MM.1S (cell line): ENCODE results near the gene FOXP1.

ENCODE experiments used
- DNase-seq: peaks from one replicate; pipeline ENCODE4 v3.0.0-alpha.2; 2015
- H2AFZ ChIP-seq: fragments of 300-600 bp; sonication (generic); 2 replicates; pipeline ENCODE4 v1.6.0; 2016; ENCODE audit warnings: antibody characterized with exemption, low read length
- H3F3A ChIP-seq: fragments of 300-600 bp; sonication (generic); 2 replicates; pipeline ENCODE4 v1.6.1; 2016; ENCODE audit warnings: mild to moderate bottlenecking, antibody characterized with exemption, low read length, moderate library complexity, mixed read lengths; ENCODE audit not compliant: insufficient read depth
- H3K27ac ChIP-seq: fragments of 300-600 bp; sonication (generic); 2 replicates; pipeline ENCODE4 v1.5.1; 2016; ENCODE audit warnings: mild to moderate bottlenecking, low read length
- H3K27me3 ChIP-seq: fragments of 300-600 bp; sonication (generic); replicated peaks from 2 replicates; pipeline ENCODE4 v1.6.0; 2016; ENCODE audit warnings: low read length; ENCODE audit not compliant: insufficient read depth
- H3K36me3 ChIP-seq: fragments of 300-600 bp; sonication (generic); replicated peaks from 2 replicates; pipeline ENCODE4 v1.6.1; 2016; ENCODE audit warnings: mild to moderate bottlenecking, low read length, mixed read lengths; ENCODE audit not compliant: insufficient read depth
- H3K4me1 ChIP-seq: fragments of 300-600 bp; sonication (generic); 2 replicates; pipeline ENCODE4 v1.6.1; 2016; ENCODE audit warnings: low read length, mixed read lengths
- H3K4me2 ChIP-seq: fragments of 300-600 bp; sonication (generic); 2 replicates; pipeline ENCODE4 v1.6.0; 2016; ENCODE audit warnings: low read depth, low read length
- H3K4me3 ChIP-seq: fragments of 300-600 bp; sonication (generic); 2 replicates; pipeline ENCODE4 v1.5.1; 2016; ENCODE audit warnings: low read length, mixed read lengths
- H3K79me2 ChIP-seq: fragments of 300-600 bp; sonication (generic); 2 replicates; pipeline ENCODE4 v1.6.1; 2016; ENCODE audit warnings: mixed run types, low read length, mixed read lengths
- H3K9ac ChIP-seq: fragments of 300-600 bp; sonication (generic); 2 replicates; pipeline ENCODE4 v1.6.1; 2016; ENCODE audit warnings: low read length, mixed read lengths
- H3K9me2 ChIP-seq: fragments of 300-600 bp; sonication (generic); replicated peaks from 2 replicates; pipeline ENCODE4 v1.6.1; 2016; ENCODE audit warnings: mild to moderate bottlenecking, low read length, mixed read lengths; ENCODE audit not compliant: insufficient read depth
- H3K9me3 ChIP-seq: fragments of 300-600 bp; sonication (generic); replicated peaks from 2 replicates; pipeline ENCODE4 v1.6.1; 2016; ENCODE audit warnings: mild to moderate bottlenecking, low read length, mixed read lengths; ENCODE audit not compliant: insufficient read depth
- H4K20me1 ChIP-seq: fragments of 300-600 bp; sonication (generic); 2 replicates; pipeline ENCODE4 v1.6.1; 2016; ENCODE audit warnings: mild to moderate bottlenecking, low read length, moderate library complexity, mixed read lengths; ENCODE audit not compliant: insufficient read depth
- EZH2 ChIP-seq: fragments of 300-600 bp; sonication (generic); optimal IDR thresholded peaks from 2 replicates; pipeline ENCODE3; 2017; ENCODE audit warnings: low read depth, mild to moderate bottlenecking, antibody characterized with exemption, low read length, mixed read lengths
- EZH2phosphoT487 ChIP-seq: fragments of 300-600 bp; sonication (generic); IDR thresholded peaks from 2 replicates; pipeline ENCODE4 v1.6.1; 2018; ENCODE audit warnings: antibody characterized with exemption, low read length
- TF ChIP-seq, protein P1 (sequence below): fragments of 300-600 bp; sonication (generic); IDR thresholded peaks from 2 replicates; pipeline ENCODE4 v1.5.1; 2016; ENCODE audit warnings: antibody characterized with exemption, low read length, mixed read lengths

The FOXP1 gene

DNA sequence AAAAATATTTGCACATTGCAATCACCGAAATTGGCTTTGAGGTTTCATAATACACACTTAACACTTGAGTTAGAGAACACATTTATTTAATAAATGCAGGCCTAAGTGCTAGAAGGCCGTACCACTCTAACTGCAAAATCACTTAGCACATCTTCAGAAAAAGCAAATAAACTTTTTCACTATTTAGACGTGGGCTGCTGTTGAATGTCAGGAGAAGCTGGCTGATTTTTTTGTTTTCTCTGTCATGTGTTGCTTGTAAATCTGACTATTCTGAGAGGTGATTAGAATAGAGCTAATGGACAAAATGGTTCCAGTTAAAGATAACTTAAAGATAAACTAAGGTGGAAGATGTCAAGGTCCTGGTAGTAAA is 265.1 kb downstream of the FOXP1 start:
- H3K4me2 ChIP-seq: no peak overlapping the region
- no peak overlapping the region for H2AFZ ChIP-seq
- TF ChIP-seq, protein P1, sequence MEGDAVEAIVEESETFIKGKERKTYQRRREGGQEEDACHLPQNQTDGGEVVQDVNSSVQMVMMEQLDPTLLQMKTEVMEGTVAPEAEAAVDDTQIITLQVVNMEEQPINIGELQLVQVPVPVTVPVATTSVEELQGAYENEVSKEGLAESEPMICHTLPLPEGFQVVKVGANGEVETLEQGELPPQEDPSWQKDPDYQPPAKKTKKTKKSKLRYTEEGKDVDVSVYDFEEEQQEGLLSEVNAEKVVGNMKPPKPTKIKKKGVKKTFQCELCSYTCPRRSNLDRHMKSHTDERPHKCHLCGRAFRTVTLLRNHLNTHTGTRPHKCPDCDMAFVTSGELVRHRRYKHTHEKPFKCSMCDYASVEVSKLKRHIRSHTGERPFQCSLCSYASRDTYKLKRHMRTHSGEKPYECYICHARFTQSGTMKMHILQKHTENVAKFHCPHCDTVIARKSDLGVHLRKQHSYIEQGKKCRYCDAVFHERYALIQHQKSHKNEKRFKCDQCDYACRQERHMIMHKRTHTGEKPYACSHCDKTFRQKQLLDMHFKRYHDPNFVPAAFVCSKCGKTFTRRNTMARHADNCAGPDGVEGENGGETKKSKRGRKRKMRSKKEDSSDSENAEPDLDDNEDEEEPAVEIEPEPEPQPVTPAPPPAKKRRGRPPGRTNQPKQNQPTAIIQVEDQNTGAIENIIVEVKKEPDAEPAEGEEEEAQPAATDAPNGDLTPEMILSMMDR: no peak
- TF ChIP-seq EZH2 (no peak), EZH2phosphoT487 (no peak)
- H4K20me1 ChIP-seq: no peaks in the 10 kb centered on the region
- no peaks in the 10 kb centered on the region for H3K9me3 ChIP-seq
- no peaks in the 10 kb centered on the region for H3K36me3 ChIP-seq
- no peaks in the 10 kb centered on the region for H3K27me3 ChIP-seq
- no peaks in the 10 kb centered on the region for H3K79me2 ChIP-seq
- H3K4me3 ChIP-seq: no peak overlapping the region
- H3K27ac ChIP-seq: no peak overlapping the region
- H3K9me2 ChIP-seq: no peaks in the 10 kb centered on the region
- DNase-seq: no peak
- H3K9ac ChIP-seq: no peak overlapping the region
- H3K4me1 ChIP-seq: no peaks in the 10 kb centered on the region
- H3F3A ChIP-seq: no peaks in the 10 kb centered on the region

DNA sequence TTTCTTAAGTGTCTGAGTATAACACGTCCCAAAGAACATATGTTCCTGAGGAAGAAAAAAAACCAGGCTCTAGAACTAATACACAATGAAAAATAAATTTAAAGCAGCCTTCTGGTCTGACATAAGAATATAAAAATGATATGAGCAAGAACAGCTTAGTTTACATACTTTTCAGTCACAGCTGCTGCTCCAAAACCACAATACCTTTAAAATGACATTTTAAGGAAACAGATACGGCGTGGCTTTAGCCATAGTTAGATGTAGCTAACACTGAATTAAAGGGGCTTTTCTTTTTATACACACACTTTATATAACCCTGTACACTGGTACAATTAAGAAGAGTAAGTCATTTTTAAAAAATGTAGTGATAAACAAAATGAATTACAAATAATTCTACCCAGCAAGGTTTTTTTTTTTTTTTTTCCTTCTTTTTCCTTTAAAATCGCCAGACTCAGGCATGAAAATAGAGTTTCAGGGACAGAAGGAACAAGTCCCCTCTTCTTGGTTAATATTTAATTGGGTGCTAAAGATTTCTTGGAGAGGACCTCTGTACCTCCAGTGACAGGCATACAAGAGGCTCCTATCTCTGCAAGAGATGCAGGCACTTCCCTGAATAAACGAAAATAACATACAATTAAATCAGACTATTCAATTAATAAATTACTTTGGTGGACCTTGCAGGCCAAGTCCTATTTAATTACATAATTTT is 265.6 kb downstream of the FOXP1 start:
- TF ChIP-seq EZH2 (no peak), EZH2phosphoT487 (no peak)
- H3K9me2 ChIP-seq: no peaks in the 10 kb centered on the region
- no peak for DNase-seq
- H3K4me2 ChIP-seq: no peak overlapping the region
- H3K36me3 ChIP-seq: no peaks in the 10 kb centered on the region
- H3K27me3 ChIP-seq: no peaks in the 10 kb centered on the region
- no peak overlapping the region for H2AFZ ChIP-seq
- no peaks in the 10 kb centered on the region for H3K4me1 ChIP-seq
- H3K79me2 ChIP-seq: no peaks in the 10 kb centered on the region
- no peaks in the 10 kb centered on the region for H4K20me1 ChIP-seq
- H3F3A ChIP-seq: no peaks in the 10 kb centered on the region
- no peak overlapping the region for H3K27ac ChIP-seq
- H3K9ac ChIP-seq: no peak overlapping the region
- no peak overlapping the region for H3K4me3 ChIP-seq
- no peaks in the 10 kb centered on the region for H3K9me3 ChIP-seq

DNA sequence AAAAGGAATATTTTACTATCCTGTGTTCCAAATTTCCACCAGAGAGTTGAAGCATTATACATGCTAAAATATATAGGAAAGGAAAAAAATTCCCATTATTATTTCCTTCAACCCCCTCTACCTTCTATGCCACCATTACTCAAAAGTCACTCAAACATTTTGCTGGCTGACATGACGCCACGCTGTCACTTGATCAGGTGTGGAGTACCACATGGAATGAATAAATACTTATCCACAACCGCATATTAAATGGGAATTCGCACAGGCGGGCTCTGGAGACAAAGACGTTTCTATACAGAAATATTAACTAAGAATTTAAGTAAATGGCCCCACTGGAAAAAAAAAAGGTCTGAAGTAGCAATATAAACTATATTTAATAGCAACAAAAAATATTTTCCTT is 266.4 kb downstream of the FOXP1 start:
- Histone ChIP-seq H3K27me3 (no peaks in the 10 kb centered on the region), H3K36me3 (no peaks in the 10 kb centered on the region), H3K9me3 (no peaks in the 10 kb centered on the region), H3F3A (no peaks in the 10 kb centered on the region), H3K79me2 (no peaks in the 10 kb centered on the region), H4K20me1 (no peaks in the 10 kb centered on the region), H3K4me3 (no peak overlapping the region), H2AFZ (no peak overlapping the region), H3K9me2 (no peaks in the 10 kb centered on the region), H3K4me1 (no peaks in the 10 kb centered on the region), H3K9ac (no peak overlapping the region), H3K27ac (no peak overlapping the region), H3K4me2 (no peak overlapping the region)
- DNase-seq: no peak
- TF ChIP-seq EZH2 (no peak), EZH2phosphoT487 (no peak)
- TF ChIP-seq, protein P1: no peak

DNA sequence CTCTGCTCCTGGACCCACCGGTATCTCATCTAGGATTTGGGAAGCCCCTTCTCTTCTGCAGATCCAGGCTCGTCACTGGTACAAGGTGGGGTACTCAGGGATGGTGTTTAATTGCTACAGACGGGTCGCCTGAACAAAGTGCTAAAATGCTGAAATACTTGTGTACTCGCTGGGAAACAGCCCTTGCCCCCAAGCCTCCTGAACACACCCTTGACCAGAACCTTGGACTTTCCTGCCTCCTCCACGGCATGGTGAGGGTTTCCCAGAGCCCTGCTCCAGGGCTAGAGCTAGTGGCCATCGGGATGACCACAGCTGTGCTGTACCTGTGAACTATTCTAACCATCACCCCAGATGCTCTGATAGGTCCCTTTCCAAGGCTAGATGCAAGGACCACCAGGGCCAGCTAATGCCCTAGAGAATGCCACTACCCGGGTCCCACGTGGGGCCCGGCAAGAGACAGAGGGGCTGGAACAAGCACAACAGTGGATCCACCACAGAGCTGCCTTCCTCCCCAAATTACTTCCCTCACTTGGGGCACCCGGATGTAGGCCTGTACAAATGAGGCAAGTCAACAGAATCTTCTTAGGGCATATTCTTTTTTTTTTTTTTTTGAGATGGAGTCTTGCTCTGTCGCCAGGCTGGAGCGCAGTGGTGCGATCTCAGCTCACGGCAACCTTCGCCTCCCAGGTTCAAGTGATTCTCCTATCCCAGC is 267.3 kb downstream of the FOXP1 start:
- no peaks in the 10 kb centered on the region for H3K9me3 ChIP-seq
- no peaks in the 10 kb centered on the region for H3K36me3 ChIP-seq
- H3K9me2 ChIP-seq: no peaks in the 10 kb centered on the region
- no peak for DNase-seq
- no peaks in the 10 kb centered on the region for H3K27me3 ChIP-seq
- H3K4me1 ChIP-seq: no peaks in the 10 kb centered on the region
- H3K27ac ChIP-seq: no peak overlapping the region
- no peaks in the 10 kb centered on the region for H3F3A ChIP-seq
- no peak overlapping the region for H3K4me2 ChIP-seq
- no peaks in the 10 kb centered on the region for H3K79me2 ChIP-seq
- no peaks in the 10 kb centered on the region for H4K20me1 ChIP-seq
- H3K4me3 ChIP-seq: no peak overlapping the region
- no peak overlapping the region for H2AFZ ChIP-seq
- H3K9ac ChIP-seq: no peak overlapping the region
- TF ChIP-seq EZH2: no peak
- TF ChIP-seq EZH2phosphoT487: no peak
- TF ChIP-seq, protein P1: no peak
